Gastrocnemius medialis (tissue), 4 donors: Measurements from ENCODE around the gene CHRD. TPM values are rescaled to one million over a fixed set of nuclear protein-coding genes. Genes with fewer than 3 reads are reported as not detected.

Experiments used
- ATAC-seq, 2 donors: fragments of 150-250 bp; one replicate each; pipeline ENCODE4 v1.9.1; 2016
- DNase-seq, 2 donors: peaks; one replicate each; pipeline ENCODE4 v3.0.0-alpha.2; 2019
- H3K27ac ChIP-seq, 4 donors: fragments of 200-600 bp; sonication (generic); 1 replicate in 1 of 4; 2 replicates in 3 of 4; pipeline ENCODE4 v1.5.1; 2016 to 2018; ENCODE audit warnings: mild to moderate bottlenecking in 2 of 4, moderate library complexity in 1 of 4
- H3K27me3 ChIP-seq, 3 donors: fragments of 200-600 bp; sonication (generic) in 2 of 3; 1 replicate in 1 of 3; 2 replicates in 2 of 3; pipeline versions ENCODE4 v1.5.1 to v1.6.0; 2016 to 2019; ENCODE audit warnings: mild to moderate bottlenecking in 1 of 3, moderate library complexity in 1 of 3
- H3K36me3 ChIP-seq, 2 donors: fragments of 200-600 bp; sonication (generic) in 1 of 2; one replicate each; pipeline ENCODE4 v1.5.1; 2017 to 2018
- H3K4me1 ChIP-seq, 2 donors: fragments of 200-600 bp; sonication (generic) in 1 of 2; one replicate each; pipeline ENCODE4 v1.5.1; 2016 to 2017; ENCODE audit warnings: mild to moderate bottlenecking in 2 of 2
- H3K4me3 ChIP-seq, 4 donors: fragments of 200-600 bp; sonication (generic) in 3 of 4; 1 replicate in 1 of 4; 2 replicates in 3 of 4; pipeline ENCODE4 v1.5.1; 2016 to 2019; ENCODE audit warnings: mild to moderate bottlenecking in 2 of 4
- H3K9me3 ChIP-seq, 3 donors: fragments of 200-600 bp; sonication (generic) in 2 of 3; 1 replicate in 1 of 3; 2 replicates in 2 of 3; pipeline ENCODE4 v1.5.1; 2016 to 2019
- POLR2A ChIP-seq, 2 donors: fragments of 450-650 bp; IDR thresholded peaks; one replicate each; pipeline ENCODE4 v1.6.1; 2017; ENCODE audit warnings: antibody characterized with exemption in 2 of 2, mild to moderate bottlenecking in 2 of 2, moderate library complexity in 2 of 2
- in situ Hi-C, 4 donors: fragments of 200-750 bp; cut with MboI; loops; one replicate each; pipeline versions ENCODE4 v1.15.0 to v1.8.0; 2017; ENCODE audit warnings: low sequenced_read_pairs in 4 of 4
- intact Hi-C: fragments of 100-400 bp; cut with DNase I; formaldehyde crosslinking; loops from one replicate; pipeline ENCODE4 v1.15.1; 2023; ENCODE audit warnings: low total_unique reads
- total RNA-seq, 4 donors: library from RNA; depleted of rRNA; stranded (reverse); fragments of >200 nt; gene quantifications; one replicate each; pipeline versions ENCODE4 v1.1.0 to v1.2.3, GENCODE V29; 2016
- TF ChIP-seq, protein P1 (sequence below), 5 experiments: fragments of 450-650 bp in 3 of 5; fragments of 200-600 bp in 2 of 5; sonication (generic) in 2 of 5; IDR thresholded peaks in 4 of 5; conservative IDR thresholded peaks in 1 of 5; 1 replicate in 4 of 5; 2 replicates in 1 of 5; pipeline ENCODE4 v1.5.1; 2016 to 2019; ENCODE audit warnings: antibody characterized with exemption in 5 of 5, mild to moderate bottlenecking in 3 of 5, moderate library complexity in 3 of 5

Gene CHRD
- total RNA-seq, 4 donors from 2014 or later, result 2.6 to 5.7 (median 3.4) TPM

DNA sequence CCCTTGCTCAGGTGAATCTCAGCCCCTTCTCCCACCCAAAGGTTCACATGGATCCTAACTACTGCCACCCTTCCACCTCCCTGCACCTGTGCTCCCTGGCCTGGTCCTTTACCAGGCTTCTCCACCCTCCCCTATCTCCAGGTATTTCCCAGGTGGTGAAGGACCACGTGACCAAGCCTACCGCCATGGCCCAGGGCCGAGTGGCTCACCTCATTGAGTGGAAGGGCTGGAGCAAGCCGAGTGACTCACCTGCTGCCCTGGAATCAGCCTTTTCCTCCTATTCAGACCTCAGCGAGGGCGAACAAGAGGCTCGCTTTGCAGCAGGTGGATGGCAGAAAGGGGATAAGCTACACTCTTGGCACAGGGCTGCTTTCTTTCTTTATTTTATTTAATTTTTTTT lies 37.9 kb upstream of the CHRD start:
- no peak for DNase-seq
- H3K4me3 ChIP-seq, result no peak overlapping the region
- no peaks in the 10 kb centered on the region for H3K27me3 ChIP-seq
- no peak for TF ChIP-seq POLR2A (IDR thresholded peaks at IDR 0.05)
- TF ChIP-seq, protein P1, sequence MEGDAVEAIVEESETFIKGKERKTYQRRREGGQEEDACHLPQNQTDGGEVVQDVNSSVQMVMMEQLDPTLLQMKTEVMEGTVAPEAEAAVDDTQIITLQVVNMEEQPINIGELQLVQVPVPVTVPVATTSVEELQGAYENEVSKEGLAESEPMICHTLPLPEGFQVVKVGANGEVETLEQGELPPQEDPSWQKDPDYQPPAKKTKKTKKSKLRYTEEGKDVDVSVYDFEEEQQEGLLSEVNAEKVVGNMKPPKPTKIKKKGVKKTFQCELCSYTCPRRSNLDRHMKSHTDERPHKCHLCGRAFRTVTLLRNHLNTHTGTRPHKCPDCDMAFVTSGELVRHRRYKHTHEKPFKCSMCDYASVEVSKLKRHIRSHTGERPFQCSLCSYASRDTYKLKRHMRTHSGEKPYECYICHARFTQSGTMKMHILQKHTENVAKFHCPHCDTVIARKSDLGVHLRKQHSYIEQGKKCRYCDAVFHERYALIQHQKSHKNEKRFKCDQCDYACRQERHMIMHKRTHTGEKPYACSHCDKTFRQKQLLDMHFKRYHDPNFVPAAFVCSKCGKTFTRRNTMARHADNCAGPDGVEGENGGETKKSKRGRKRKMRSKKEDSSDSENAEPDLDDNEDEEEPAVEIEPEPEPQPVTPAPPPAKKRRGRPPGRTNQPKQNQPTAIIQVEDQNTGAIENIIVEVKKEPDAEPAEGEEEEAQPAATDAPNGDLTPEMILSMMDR (IDR thresholded peaks at IDR 0.05 in 4 of 5, conservative IDR thresholded peaks at IDR 0.05 in 1 of 5), result no peak
- in situ Hi-C loops, result no loop called here
- peaks cover 36 to 43% of the 10 kb centered on the region in 2 donors for H3K4me1 ChIP-seq
- peaks cover 0 to 39% of the 10 kb centered on the region in 2 donors for H3K36me3 ChIP-seq
- no peaks in the 10 kb centered on the region for H3K9me3 ChIP-seq
- ATAC-seq, result no peak
- H3K27ac ChIP-seq, result no peak overlapping the region
- intact Hi-C loops, result no loop called here

DNA sequence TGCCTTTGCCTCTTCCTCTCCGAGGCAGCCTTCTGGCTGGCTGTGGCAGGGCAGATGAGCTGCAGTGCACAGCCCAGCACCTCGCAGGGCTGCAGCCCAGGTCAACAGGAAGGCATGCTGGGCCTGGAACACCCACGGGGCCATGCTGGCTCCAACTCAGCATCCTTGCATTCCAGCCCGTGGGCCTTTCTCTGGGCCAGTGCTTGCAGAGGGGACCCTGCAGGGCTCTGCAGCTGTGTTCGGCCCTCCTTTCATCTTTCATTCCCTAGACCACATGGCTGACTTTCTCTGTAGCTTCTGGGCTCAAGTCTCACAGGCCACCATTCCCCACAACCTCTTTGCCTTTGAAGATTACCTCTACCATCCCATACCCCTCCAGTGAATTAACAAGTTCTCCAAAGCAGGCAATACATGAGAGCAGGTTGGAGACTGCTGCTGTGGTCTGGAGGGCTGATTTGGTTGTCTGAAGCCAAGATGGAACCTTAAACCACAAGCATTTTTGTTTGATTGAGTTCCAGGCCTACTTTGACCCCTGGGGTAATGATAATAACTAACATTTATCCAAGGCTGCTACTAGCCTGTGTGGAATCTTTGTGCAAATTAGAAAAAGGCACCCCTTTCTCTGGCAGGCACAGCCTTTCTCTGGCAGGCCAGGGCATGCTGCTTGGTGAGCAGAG lies 36.5 kb upstream of the CHRD start:
- Histone ChIP-seq H3K4me1 (peaks cover 22 to 29% of the 10 kb centered on the region in 2 donors), H3K9me3 (no peaks in the 10 kb centered on the region), H3K27ac (no peak overlapping the region), H3K36me3 (peaks cover 0 to 39% of the 10 kb centered on the region in 2 donors), H3K27me3 (no peaks in the 10 kb centered on the region), H3K4me3 (no peak overlapping the region)
- DNase-seq, result no peak
- ATAC-seq, result no peak
- in situ Hi-C loops (no loop called here), intact Hi-C loops (no loop called here)
- TF ChIP-seq, protein P1 (IDR thresholded peaks at IDR 0.05 in 4 of 5, conservative IDR thresholded peaks at IDR 0.05 in 1 of 5), result no peak
- TF ChIP-seq POLR2A (IDR thresholded peaks at IDR 0.05), result no peak

DNA sequence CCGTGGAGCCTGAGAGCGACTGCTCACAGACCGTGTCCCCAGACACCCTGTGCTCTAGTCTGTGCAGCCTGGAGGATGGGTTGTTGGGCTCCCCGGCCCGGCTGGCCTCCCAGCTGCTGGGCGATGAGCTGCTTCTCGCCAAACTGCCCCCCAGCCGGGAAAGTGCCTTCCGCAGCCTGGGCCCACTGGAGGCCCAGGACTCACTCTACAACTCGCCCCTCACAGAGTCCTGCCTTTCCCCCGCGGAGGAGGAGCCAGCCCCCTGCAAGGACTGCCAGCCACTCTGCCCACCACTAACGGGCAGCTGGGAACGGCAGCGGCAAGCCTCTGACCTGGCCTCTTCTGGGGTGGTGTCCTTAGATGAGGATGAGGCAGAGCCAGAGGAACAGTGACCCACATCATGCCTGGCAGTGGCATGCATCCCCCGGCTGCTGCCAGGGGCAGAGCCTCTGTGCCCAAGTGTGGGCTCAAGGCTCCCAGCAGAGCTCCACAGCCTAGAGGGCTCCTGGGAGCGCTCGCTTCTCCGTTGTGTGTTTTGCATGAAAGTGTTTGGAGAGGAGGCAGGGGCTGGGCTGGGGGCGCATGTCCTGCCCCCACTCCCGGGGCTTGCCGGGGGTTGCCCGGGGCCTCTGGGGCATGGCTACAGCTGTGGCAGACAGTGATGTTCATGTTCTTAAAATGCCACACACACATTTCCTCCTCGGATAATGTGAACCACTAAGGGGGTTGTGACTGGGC lies 35.1 kb upstream of the CHRD start:
- in situ Hi-C loops, result no loop called here
- TF ChIP-seq, protein P1 (IDR thresholded peaks at IDR 0.05 in 4 of 5, conservative IDR thresholded peaks at IDR 0.05 in 1 of 5), result no peak
- no peak for TF ChIP-seq POLR2A (IDR thresholded peaks at IDR 0.05)
- DNase-seq (no peak), ATAC-seq (no peak)
- Histone ChIP-seq H3K27me3 (no peaks in the 10 kb centered on the region), H3K9me3 (no peaks in the 10 kb centered on the region), H3K4me3 (no peak overlapping the region), H3K27ac (peak overlapping the region; percentile 72 to 85 (median 80)), H3K36me3 (peaks cover 0 to 39% of the 10 kb centered on the region in 2 donors), H3K4me1 (peaks cover 9 to 18% of the 10 kb centered on the region in 2 donors)
- intact Hi-C loops, result no loop called here

DNA sequence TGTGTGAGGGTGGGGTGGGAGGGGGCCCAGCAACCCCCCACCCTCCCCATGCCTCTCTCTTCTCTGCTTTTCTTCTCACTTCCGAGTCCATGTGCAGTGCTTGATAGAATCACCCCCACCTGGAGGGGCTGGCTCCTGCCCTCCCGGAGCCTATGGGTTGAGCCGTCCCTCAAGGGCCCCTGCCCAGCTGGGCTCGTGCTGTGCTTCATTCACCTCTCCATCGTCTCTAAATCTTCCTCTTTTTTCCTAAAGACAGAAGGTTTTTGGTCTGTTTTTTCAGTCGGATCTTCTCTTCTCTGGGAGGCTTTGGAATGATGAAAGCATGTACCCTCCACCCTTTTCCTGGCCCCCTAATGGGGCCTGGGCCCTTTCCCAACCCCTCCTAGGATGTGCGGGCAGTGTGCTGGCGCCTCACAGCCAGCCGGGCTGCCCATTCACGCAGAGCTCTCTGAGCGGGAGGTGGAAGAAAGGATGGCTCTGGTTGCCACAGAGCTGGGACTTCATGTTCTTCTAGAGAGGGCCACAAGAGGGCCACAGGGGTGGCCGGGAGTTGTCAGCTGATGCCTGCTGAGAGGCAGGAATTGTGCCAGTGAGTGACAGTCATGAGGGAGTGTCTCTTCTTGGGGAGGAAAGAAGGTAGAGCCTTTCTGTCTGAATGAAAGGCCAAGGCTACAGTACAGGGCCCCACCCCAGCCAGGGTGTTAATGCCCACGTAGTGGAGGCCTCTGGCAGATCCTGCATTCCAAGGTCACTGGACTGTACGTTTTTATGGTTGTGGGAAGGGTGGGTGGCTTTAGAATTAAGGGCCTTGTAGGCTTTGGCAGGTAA lies 34.3 kb upstream of the CHRD start:
- in situ Hi-C loops, result no loop called here
- intact Hi-C loops, result no loop called here
- peak; percentile 98 for ATAC-seq
- peak; percentile 90 to 93 for DNase-seq
- H3K4me3 ChIP-seq, result no peak overlapping the region
- H3K27ac ChIP-seq, result peak overlapping the region; percentile 72 to 85 (median 80)
- H3K36me3 ChIP-seq, result peaks cover 0 to 39% of the 10 kb centered on the region in 2 donors
- H3K27me3 ChIP-seq, result no peaks in the 10 kb centered on the region
- TF ChIP-seq POLR2A (IDR thresholded peaks at IDR 0.05), result no peak
- TF ChIP-seq, protein P1 (IDR thresholded peaks at IDR 0.05 in 4 of 5, conservative IDR thresholded peaks at IDR 0.05 in 1 of 5), result peak; percentile 32 to 69 (median 60)
- no peaks in the 10 kb centered on the region for H3K9me3 ChIP-seq
- peaks cover 7 to 14% of the 10 kb centered on the region in 2 donors for H3K4me1 ChIP-seq
